Measurements from ENCODE around the gene TNN. TPM values are rescaled to one million over a fixed set of nuclear protein-coding genes. Genes with fewer than 3 reads are reported as not detected.
A peak's percentile ranks its signal among the peaks of the same experiment; 100 is the strongest.

The TNN gene
- total RNA-seq, 1 donor from 2014 or later = not detected

- Mint-ChIP-seq H3K27ac (no peak overlapping the region), H3K36me3 (ENCODE audit: low read depth) (no peaks in the 10 kb centered on the region), H3K27me3 (ENCODE audit: low read depth) (peaks cover 27% of the 10 kb centered on the region), H3K4me1 (ENCODE audit: low read depth) (no peaks in the 10 kb centered on the region), H3K9me3 (no peaks in the 10 kb centered on the region), H3K4me3 (ENCODE audit: low read depth) (no peak overlapping the region)
- peak; percentile 45 for DNase-seq (ENCODE audit: low spot score)
- intact Hi-C loops (cut with micrococcal nuclease) = loop anchor here (5.0 kb wide), 1 partner anchor 119 kb away; no protein-coding TSS in a partner anchor
Observed at GRCh38 chr1:175146529-175147213, 79.0 kb downstream of the TNN start.

GRCh38 chr1:175147569-175147968 is 79.9 kb downstream of the TNN start:
- H3K27ac Mint-ChIP-seq = no peak overlapping the region
- H3K9me3 Mint-ChIP-seq = no peaks in the 10 kb centered on the region
- no peaks in the 10 kb centered on the region for H3K36me3 Mint-ChIP-seq (ENCODE audit: low read depth)
- H3K4me3 Mint-ChIP-seq (ENCODE audit: low read depth) = no peak overlapping the region
- intact Hi-C loops (cut with micrococcal nuclease) = loop anchor here (5.0 kb wide), 1 partner anchor 120 kb away; no protein-coding TSS in a partner anchor
- no peaks in the 10 kb centered on the region for H3K4me1 Mint-ChIP-seq (ENCODE audit: low read depth)
- DNase-seq (ENCODE audit: low spot score) = no peak
- H3K27me3 Mint-ChIP-seq (ENCODE audit: low read depth) = peaks cover 33% of the 10 kb centered on the region

GRCh38 chr1:175148068-175148467 is 80.4 kb downstream of the TNN start:
- no peak for DNase-seq (ENCODE audit: low spot score)
- Mint-ChIP-seq H3K4me1 (ENCODE audit: low read depth) (no peaks in the 10 kb centered on the region), H3K36me3 (ENCODE audit: low read depth) (no peaks in the 10 kb centered on the region), H3K27ac (no peak overlapping the region), H3K4me3 (ENCODE audit: low read depth) (no peak overlapping the region), H3K9me3 (no peaks in the 10 kb centered on the region), H3K27me3 (ENCODE audit: low read depth) (peaks cover 38% of the 10 kb centered on the region)
- intact Hi-C loops (cut with micrococcal nuclease) = loop anchor here (5.0 kb wide), 1 partner anchor 121 kb away; no protein-coding TSS in a partner anchor

- Mint-ChIP-seq H3K27ac (no peak overlapping the region), H3K4me3 (ENCODE audit: low read depth) (no peak overlapping the region), H3K4me1 (ENCODE audit: low read depth) (peaks cover 11% of the 10 kb centered on the region), H3K9me3 (no peaks in the 10 kb centered on the region), H3K27me3 (ENCODE audit: low read depth) (peaks cover 47% of the 10 kb centered on the region), H3K36me3 (ENCODE audit: low read depth) (no peaks in the 10 kb centered on the region)
- no peak for DNase-seq (ENCODE audit: low spot score)
- intact Hi-C loops (cut with micrococcal nuclease) = loop anchor here (5.0 kb wide), 1 partner anchor 187 kb away; no protein-coding TSS in a partner anchor
Observed at GRCh38 chr1:175150596-175151319, 83.1 kb downstream of the TNN start.

GRCh38 chr1:175152006-175152652 is 84.5 kb downstream of the TNN start:
- Mint-ChIP-seq H3K27me3 (ENCODE audit: low read depth) (peaks cover 46% of the 10 kb centered on the region), H3K4me3 (ENCODE audit: low read depth) (no peak overlapping the region), H3K36me3 (ENCODE audit: low read depth) (no peaks in the 10 kb centered on the region), H3K9me3 (no peaks in the 10 kb centered on the region), H3K4me1 (ENCODE audit: low read depth) (peaks cover 15% of the 10 kb centered on the region), H3K27ac (no peak overlapping the region)
- intact Hi-C loops (cut with micrococcal nuclease) = loop anchor here (1.0 to 5.0 kb wide), 2 partner anchors 167 to 185 kb away; no protein-coding TSS in a partner anchor
- peak; percentile 46 for DNase-seq (ENCODE audit: low spot score)

- peaks cover 22% of the 10 kb centered on the region for H3K4me1 Mint-ChIP-seq (ENCODE audit: low read depth)
- H3K27me3 Mint-ChIP-seq (ENCODE audit: low read depth) = peaks cover 36% of the 10 kb centered on the region
- H3K9me3 Mint-ChIP-seq = no peaks in the 10 kb centered on the region
- H3K36me3 Mint-ChIP-seq (ENCODE audit: low read depth) = peaks cover 20% of the 10 kb centered on the region
- intact Hi-C loops (cut with micrococcal nuclease) = loop anchor here (5.0 kb wide), 4 partner anchors 52 to 277 kb away; no protein-coding TSS in a partner anchor
- no peak overlapping the region for H3K27ac Mint-ChIP-seq
- DNase-seq (ENCODE audit: low spot score) = peak; percentile 59
- no peak overlapping the region for H3K4me3 Mint-ChIP-seq (ENCODE audit: low read depth)
Observed at GRCh38 chr1:175154629-175155472, 87.2 kb downstream of the TNN start.

GRCh38 chr1:175155473-175155856 is 87.8 kb downstream of the TNN start:
- H3K36me3 Mint-ChIP-seq (ENCODE audit: low read depth) = peaks cover 26% of the 10 kb centered on the region
- intact Hi-C loops (cut with micrococcal nuclease) = loop anchor here (5.0 kb wide), 3 partner anchors 52 to 277 kb away; no protein-coding TSS in a partner anchor
- peaks cover 24% of the 10 kb centered on the region for H3K4me1 Mint-ChIP-seq (ENCODE audit: low read depth)
- no peak for DNase-seq (ENCODE audit: low spot score)
- no peaks in the 10 kb centered on the region for H3K9me3 Mint-ChIP-seq
- no peak overlapping the region for H3K4me3 Mint-ChIP-seq (ENCODE audit: low read depth)
- no peak overlapping the region for H3K27ac Mint-ChIP-seq
- H3K27me3 Mint-ChIP-seq (ENCODE audit: low read depth) = peaks cover 35% of the 10 kb centered on the region

GRCh38 chr1:175155936-175156335 is 88.3 kb downstream of the TNN start:
- Mint-ChIP-seq H3K36me3 (ENCODE audit: low read depth) (peaks cover 31% of the 10 kb centered on the region), H3K4me1 (ENCODE audit: low read depth) (peaks cover 27% of the 10 kb centered on the region), H3K27ac (no peak overlapping the region), H3K9me3 (no peaks in the 10 kb centered on the region), H3K27me3 (ENCODE audit: low read depth) (peaks cover 30% of the 10 kb centered on the region), H3K4me3 (ENCODE audit: low read depth) (no peak overlapping the region)
- no peak for DNase-seq (ENCODE audit: low spot score)
- intact Hi-C loops (cut with micrococcal nuclease) = loop anchor here (5.0 kb wide), 3 partner anchors 51 to 276 kb away; no protein-coding TSS in a partner anchor

GRCh38 chr1:175157200-175157599 is 89.6 kb downstream of the TNN start:
- Mint-ChIP-seq H3K27me3 (ENCODE audit: low read depth) (peaks cover 21% of the 10 kb centered on the region), H3K36me3 (ENCODE audit: low read depth) (peaks cover 41% of the 10 kb centered on the region), H3K4me1 (ENCODE audit: low read depth) (peaks cover 33% of the 10 kb centered on the region), H3K27ac (no peak overlapping the region), H3K9me3 (no peaks in the 10 kb centered on the region), H3K4me3 (ENCODE audit: low read depth) (no peak overlapping the region)
- intact Hi-C loops (cut with micrococcal nuclease) = loop anchor here (5.0 kb wide), 3 partner anchors 50 to 275 kb away; no protein-coding TSS in a partner anchor
- DNase-seq (ENCODE audit: low spot score) = no peak

- Mint-ChIP-seq H3K27ac (peak overlapping the region; percentile 56), H3K9me3 (no peaks in the 10 kb centered on the region), H3K4me1 (ENCODE audit: low read depth) (peaks cover 33% of the 10 kb centered on the region), H3K27me3 (ENCODE audit: low read depth) (peaks cover 12% of the 10 kb centered on the region), H3K4me3 (ENCODE audit: low read depth) (no peak overlapping the region), H3K36me3 (ENCODE audit: low read depth) (peaks cover 44% of the 10 kb centered on the region)
- no peak for DNase-seq (ENCODE audit: low spot score)
- intact Hi-C loops (cut with micrococcal nuclease) = loop anchor here (1.0 to 5.0 kb wide), 4 partner anchors 33 to 274 kb away; no protein-coding TSS in a partner anchor
Observed at GRCh38 chr1:175158170-175158591, 90.5 kb downstream of the TNN start.

GRCh38 chr1:175162955-175163354 is 95.3 kb downstream of the TNN start:
- no peak for DNase-seq (ENCODE audit: low spot score)
- no peak overlapping the region for H3K4me3 Mint-ChIP-seq (ENCODE audit: low read depth)
- no peak overlapping the region for H3K27ac Mint-ChIP-seq
- no peaks in the 10 kb centered on the region for H3K27me3 Mint-ChIP-seq (ENCODE audit: low read depth)
- intact Hi-C loops (cut with micrococcal nuclease) = no loop called here
- H3K9me3 Mint-ChIP-seq = no peaks in the 10 kb centered on the region
- peaks cover 75% of the 10 kb centered on the region for H3K36me3 Mint-ChIP-seq (ENCODE audit: low read depth)
- peaks cover 17% of the 10 kb centered on the region for H3K4me1 Mint-ChIP-seq (ENCODE audit: low read depth)

- no peak for DNase-seq (ENCODE audit: low spot score)
- H3K27ac Mint-ChIP-seq = no peak overlapping the region
- H3K36me3 Mint-ChIP-seq (ENCODE audit: low read depth) = peaks cover 72% of the 10 kb centered on the region
- intact Hi-C loops (cut with micrococcal nuclease) = no loop called here
- no peaks in the 10 kb centered on the region for H3K9me3 Mint-ChIP-seq
- H3K27me3 Mint-ChIP-seq (ENCODE audit: low read depth) = no peaks in the 10 kb centered on the region
- H3K4me3 Mint-ChIP-seq (ENCODE audit: low read depth) = no peak overlapping the region
- H3K4me1 Mint-ChIP-seq (ENCODE audit: low read depth) = peaks cover 20% of the 10 kb centered on the region
Observed at GRCh38 chr1:175163702-175164101, 96.1 kb downstream of the TNN start.

All from activated T-helper 2 cell treated with anti-CD3 and anti-CD28 coated beads, Interferon-gamma antibody, Interleukin-2, Interleukin-4, amounts not matched to agents 10 μg/mL and 5 μg/mL and 100 μg/mL, durations not matched to agents 14 hours and 24 hours and 36 hours (primary cell).